A673 (cell line): ENCODE data around the gene SPAG16.

Experiments
- EZH2 ChIP-seq: fragments of 200-600 bp; sonication (generic); IDR thresholded peaks from 2 replicates; pipeline ENCODE4 v1.6.1; 2017; ENCODE audit warnings: borderline replicate concordance, low read depth, mild to moderate bottlenecking, mixed read lengths, antibody characterized with exemption, low read length; ENCODE audit not compliant: poor library complexity, severe bottlenecking
- TF ChIP-seq, protein P1 (sequence below): fragments of 300-800, 200-600 bp; sonication (generic); conservative IDR thresholded peaks from 2 replicates; pipeline ENCODE4 v1.5.1; 2017; ENCODE audit warnings: low read depth, mild to moderate bottlenecking, antibody characterized with exemption, low read length, moderate library complexity, mixed read lengths

DNA sequence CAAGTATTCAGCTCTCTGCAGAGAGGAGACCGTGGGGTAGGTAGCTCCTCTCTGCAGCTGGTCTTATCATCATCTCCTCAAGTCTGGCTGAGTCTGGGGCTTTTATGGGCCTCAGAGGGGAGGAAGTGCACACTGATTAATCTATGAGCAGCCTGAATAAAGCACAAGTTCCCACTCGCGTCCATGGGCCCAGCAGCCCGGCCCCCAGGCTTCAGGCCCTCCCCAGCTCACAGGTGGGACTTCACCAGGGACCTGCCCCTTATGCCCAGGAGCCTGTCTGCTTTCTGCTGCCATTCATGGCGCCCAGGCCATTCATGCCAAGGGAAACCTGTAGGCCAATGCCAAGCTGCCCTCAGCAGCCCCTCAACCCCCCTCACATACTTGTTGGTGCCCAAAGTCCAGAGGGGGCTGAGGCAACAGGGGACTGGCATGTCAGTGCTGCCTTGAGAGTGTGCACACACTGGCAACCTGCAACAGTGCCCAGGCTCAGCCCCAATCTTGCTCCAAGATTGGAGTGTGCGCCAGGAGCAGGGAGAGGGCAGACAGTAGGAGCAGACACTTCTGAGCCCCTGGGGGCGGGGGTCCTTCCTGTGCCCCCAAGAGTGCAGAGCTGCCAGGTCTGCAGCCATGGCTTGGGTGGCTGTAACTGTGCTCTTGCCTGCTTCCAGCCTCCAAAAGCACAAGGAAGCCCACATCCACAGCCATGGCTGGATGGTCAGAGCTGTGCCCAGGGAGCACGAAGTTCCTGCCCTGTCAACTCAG lies 751.0 kb downstream of the SPAG16 start:
- TF ChIP-seq, protein P1, sequence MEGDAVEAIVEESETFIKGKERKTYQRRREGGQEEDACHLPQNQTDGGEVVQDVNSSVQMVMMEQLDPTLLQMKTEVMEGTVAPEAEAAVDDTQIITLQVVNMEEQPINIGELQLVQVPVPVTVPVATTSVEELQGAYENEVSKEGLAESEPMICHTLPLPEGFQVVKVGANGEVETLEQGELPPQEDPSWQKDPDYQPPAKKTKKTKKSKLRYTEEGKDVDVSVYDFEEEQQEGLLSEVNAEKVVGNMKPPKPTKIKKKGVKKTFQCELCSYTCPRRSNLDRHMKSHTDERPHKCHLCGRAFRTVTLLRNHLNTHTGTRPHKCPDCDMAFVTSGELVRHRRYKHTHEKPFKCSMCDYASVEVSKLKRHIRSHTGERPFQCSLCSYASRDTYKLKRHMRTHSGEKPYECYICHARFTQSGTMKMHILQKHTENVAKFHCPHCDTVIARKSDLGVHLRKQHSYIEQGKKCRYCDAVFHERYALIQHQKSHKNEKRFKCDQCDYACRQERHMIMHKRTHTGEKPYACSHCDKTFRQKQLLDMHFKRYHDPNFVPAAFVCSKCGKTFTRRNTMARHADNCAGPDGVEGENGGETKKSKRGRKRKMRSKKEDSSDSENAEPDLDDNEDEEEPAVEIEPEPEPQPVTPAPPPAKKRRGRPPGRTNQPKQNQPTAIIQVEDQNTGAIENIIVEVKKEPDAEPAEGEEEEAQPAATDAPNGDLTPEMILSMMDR = no peak
- TF ChIP-seq EZH2 = no peak
